IMR-90 (cell line): ENCODE data around the gene MED12L.

Experiments used
- BHLHE40 ChIP-seq: fragments of 150-350 bp; IDR thresholded peaks from 2 replicates; pipeline ENCODE4 v1.6.1; 2016; ENCODE audit warnings: mild to moderate bottlenecking, low read depth, low read length
- CEBPB ChIP-seq: IDR thresholded peaks from 2 replicates; pipeline ENCODE4 v1.6.1; 2012; ENCODE audit warnings: low read depth, low read length, improper control_type of control experiment
- POLR2A ChIP-seq: IDR thresholded peaks from 2 replicates; pipeline ENCODE4 v1.6.1; 2012; ENCODE audit warnings: mild to moderate bottlenecking, low read depth, low read length
- RCOR1 ChIP-seq: IDR thresholded peaks from 2 replicates; pipeline ENCODE4 v1.6.1; 2012; ENCODE audit warnings: mild to moderate bottlenecking, low read length, improper control_type of control experiment; ENCODE audit not compliant: insufficient replicate concordance
- TF ChIP-seq, protein P1 (sequence below): conservative IDR thresholded peaks from 2 replicates; pipeline ENCODE4 v1.5.1; 2012; ENCODE audit warnings: mild to moderate bottlenecking, low read depth, low read length, improper control_type of control experiment
- TF ChIP-seq, protein P2 (sequence below): fragments of 150-350 bp; IDR thresholded peaks from 2 replicates; pipeline ENCODE4 v1.6.1; 2017; ENCODE audit warnings: mild to moderate bottlenecking, antibody characterized with exemption, low read length, low read depth
- TF ChIP-seq, protein P3 (sequence below): fragments of 150-350 bp; IDR thresholded peaks from 2 replicates; pipeline ENCODE4 v1.6.1; 2016; ENCODE audit warnings: low read depth, mild to moderate bottlenecking, low read length, moderate library complexity, borderline replicate concordance

DNA sequence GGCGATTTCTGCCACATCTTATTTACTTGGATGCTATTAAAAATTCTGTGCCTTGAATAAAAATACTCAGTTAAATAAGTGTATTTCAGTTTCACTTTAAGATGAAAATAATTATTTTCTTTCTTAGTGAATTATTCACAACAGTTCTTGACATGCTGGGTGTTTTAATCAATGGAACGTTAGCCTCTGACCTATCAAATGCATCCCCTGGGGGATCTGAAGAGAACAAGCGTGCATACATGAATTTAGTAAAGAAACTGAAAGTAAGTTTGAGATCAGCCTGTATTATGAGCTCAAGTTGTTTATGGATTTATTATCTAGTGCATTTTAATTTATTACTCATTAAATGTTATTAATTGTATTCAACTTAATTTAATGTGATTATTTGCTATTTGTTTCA is 298.5 kb downstream of the MED12L start:
- TF ChIP-seq, protein P1, sequence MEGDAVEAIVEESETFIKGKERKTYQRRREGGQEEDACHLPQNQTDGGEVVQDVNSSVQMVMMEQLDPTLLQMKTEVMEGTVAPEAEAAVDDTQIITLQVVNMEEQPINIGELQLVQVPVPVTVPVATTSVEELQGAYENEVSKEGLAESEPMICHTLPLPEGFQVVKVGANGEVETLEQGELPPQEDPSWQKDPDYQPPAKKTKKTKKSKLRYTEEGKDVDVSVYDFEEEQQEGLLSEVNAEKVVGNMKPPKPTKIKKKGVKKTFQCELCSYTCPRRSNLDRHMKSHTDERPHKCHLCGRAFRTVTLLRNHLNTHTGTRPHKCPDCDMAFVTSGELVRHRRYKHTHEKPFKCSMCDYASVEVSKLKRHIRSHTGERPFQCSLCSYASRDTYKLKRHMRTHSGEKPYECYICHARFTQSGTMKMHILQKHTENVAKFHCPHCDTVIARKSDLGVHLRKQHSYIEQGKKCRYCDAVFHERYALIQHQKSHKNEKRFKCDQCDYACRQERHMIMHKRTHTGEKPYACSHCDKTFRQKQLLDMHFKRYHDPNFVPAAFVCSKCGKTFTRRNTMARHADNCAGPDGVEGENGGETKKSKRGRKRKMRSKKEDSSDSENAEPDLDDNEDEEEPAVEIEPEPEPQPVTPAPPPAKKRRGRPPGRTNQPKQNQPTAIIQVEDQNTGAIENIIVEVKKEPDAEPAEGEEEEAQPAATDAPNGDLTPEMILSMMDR, result no peak
- no peak for TF ChIP-seq POLR2A
- TF ChIP-seq, protein P2, sequence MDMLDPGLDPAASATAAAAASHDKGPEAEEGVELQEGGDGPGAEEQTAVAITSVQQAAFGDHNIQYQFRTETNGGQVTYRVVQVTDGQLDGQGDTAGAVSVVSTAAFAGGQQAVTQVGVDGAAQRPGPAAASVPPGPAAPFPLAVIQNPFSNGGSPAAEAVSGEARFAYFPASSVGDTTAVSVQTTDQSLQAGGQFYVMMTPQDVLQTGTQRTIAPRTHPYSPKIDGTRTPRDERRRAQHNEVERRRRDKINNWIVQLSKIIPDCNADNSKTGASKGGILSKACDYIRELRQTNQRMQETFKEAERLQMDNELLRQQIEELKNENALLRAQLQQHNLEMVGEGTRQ, result no peak
- no peak for TF ChIP-seq BHLHE40
- TF ChIP-seq RCOR1, result no peak
- TF ChIP-seq, protein P3, sequence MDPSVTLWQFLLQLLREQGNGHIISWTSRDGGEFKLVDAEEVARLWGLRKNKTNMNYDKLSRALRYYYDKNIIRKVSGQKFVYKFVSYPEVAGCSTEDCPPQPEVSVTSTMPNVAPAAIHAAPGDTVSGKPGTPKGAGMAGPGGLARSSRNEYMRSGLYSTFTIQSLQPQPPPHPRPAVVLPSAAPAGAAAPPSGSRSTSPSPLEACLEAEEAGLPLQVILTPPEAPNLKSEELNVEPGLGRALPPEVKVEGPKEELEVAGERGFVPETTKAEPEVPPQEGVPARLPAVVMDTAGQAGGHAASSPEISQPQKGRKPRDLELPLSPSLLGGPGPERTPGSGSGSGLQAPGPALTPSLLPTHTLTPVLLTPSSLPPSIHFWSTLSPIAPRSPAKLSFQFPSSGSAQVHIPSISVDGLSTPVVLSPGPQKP, result no peak
- TF ChIP-seq CEBPB, result no peak
